Retinal pigment epithelial cell (primary cell): ENCODE results near the gene FBLN1.
"Not testable (repeated sequence)": the region's sequence is repeated elsewhere in the genome, so short reads cannot be mapped to it uniquely, and the experiment has no call there.

ENCODE experiments used
- DNase-seq: peaks from one replicate; pipeline ENCODE4 v3.0.0-alpha.2; 2010; ENCODE audit warnings: low read depth
- H3K4me3 ChIP-seq: 2 replicates; pipeline ENCODE4 v1.5.1; 2011; ENCODE audit warnings: mild to moderate bottlenecking, low read length, control low read depth, moderate library complexity
- CTCF ChIP-seq: conservative IDR thresholded peaks from 2 replicates; pipeline ENCODE4 v1.5.1; 2011; ENCODE audit warnings: low read depth, low read length, control low read depth, inconsistent platforms

Gene FBLN1

GRCh38 chr22:45602004-45602733 lies 99.5 kb downstream of the FBLN1 start:
- no peak for DNase-seq
- no peak overlapping the region for H3K4me3 ChIP-seq
- no peak for TF ChIP-seq CTCF

GRCh38 chr22:45602824-45603595 lies 100.3 kb downstream of the FBLN1 start:
- no peak for DNase-seq
- no peak overlapping the region for H3K4me3 ChIP-seq
- TF ChIP-seq CTCF = no peak

GRCh38 chr22:45603619-45604018 lies 100.9 kb downstream of the FBLN1 start:
- no peak for TF ChIP-seq CTCF
- no peak for DNase-seq
- no peak overlapping the region for H3K4me3 ChIP-seq

GRCh38 chr22:45608045-45608444 lies 105.4 kb downstream of the FBLN1 start:
- not testable (repeated sequence) for DNase-seq, H3K4me3 ChIP-seq

- peak; percentile 86 for DNase-seq
- no peak for TF ChIP-seq CTCF
Measured at GRCh38 chr22:45608763-45609180, 106.1 kb downstream of the FBLN1 start.

GRCh38 chr22:45612451-45612901 lies 109.8 kb downstream of the FBLN1 start:
- TF ChIP-seq CTCF = no peak
- DNase-seq = no peak
- no peak overlapping the region for H3K4me3 ChIP-seq

More at GRCh38 chr22:45608763-45609180, 106.1 kb downstream of the FBLN1 start:
- H3K4me3 ChIP-seq = no peak overlapping the region

GRCh38 chr22:45612940-45613339 lies 110.3 kb downstream of the FBLN1 start:
- H3K4me3 ChIP-seq = no peak overlapping the region
- DNase-seq = no peak
- TF ChIP-seq CTCF = no peak
